HG03045 (cell line): ENCODE measurements around the gene TSSK3.
"Not testable (repeated sequence)": the region's sequence is repeated elsewhere in the genome, so short reads cannot be mapped to it uniquely, and the experiment has no call there.

Experiments used
- ATAC-seq: cut with Tn5 transposase; IDR thresholded peaks from one replicate; pipeline ENCODE4 v1.9.1; 2021; ENCODE audit warnings: mild to moderate bottlenecking, moderate library complexity; ENCODE audit not compliant: unreplicated experiment

The TSSK3 gene

DNA sequence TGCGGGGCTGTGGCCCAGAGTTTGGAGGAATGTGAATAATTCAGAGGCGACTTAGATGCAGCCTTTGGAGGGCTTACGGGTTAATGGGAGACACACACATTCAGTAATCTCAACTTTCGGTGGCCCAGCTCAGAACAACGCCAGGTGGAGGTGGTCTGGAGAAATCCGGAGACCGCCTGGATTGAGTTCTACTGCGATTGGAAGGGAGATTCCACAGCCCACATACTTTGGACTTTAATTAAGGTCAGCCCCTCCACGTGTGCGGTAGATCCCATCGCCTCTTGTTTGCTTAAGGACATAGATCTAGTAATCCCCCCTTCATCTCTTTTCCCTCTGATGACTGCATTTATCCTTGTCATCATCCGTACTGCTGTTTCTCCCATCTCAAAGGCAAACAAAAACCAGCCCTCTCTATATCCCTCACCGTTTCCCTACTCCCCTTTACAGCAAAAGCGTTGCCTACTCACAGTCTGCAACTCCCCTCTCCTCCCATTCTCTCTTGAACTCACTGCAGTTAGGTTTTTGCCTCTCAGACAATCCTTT is 32.6 kb downstream of the TSSK3 start:
- ATAC-seq: no peak

GRCh38 chr1:32396524-32396923 is 34.2 kb downstream of the TSSK3 start:
- ATAC-seq: not testable (repeated sequence)

GRCh38 chr1:32398401-32398800 is 36.1 kb downstream of the TSSK3 start:
- ATAC-seq: no peak

- no peak for ATAC-seq
Measured at GRCh38 chr1:32399843-32400242, 37.5 kb downstream of the TSSK3 start.

- no peak for ATAC-seq
Measured at GRCh38 chr1:32400876-32401631, 38.7 kb downstream of the TSSK3 start.

DNA sequence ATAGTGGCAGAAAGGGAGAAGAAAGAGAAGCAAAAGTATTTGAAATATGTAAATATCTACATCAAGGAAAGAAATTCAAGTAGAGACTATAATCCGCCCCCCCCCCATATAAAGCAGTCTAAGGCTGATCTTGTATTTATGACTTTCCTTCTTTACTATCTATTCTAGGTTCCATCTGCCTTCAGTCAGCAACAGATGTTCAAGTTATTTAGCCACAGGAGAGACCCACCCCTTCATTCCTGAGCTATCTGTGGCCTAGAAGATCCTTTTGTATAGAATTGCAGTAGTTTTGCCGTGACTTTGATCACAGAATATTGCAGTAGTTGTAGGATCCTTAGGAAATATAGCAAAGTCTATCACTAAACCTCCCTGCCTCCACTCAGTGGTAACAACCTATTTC is 42.6 kb downstream of the TSSK3 start:
- ATAC-seq: no peak

- ATAC-seq: no peak
Measured at GRCh38 chr1:32405672-32406467, 43.5 kb downstream of the TSSK3 start.

DNA sequence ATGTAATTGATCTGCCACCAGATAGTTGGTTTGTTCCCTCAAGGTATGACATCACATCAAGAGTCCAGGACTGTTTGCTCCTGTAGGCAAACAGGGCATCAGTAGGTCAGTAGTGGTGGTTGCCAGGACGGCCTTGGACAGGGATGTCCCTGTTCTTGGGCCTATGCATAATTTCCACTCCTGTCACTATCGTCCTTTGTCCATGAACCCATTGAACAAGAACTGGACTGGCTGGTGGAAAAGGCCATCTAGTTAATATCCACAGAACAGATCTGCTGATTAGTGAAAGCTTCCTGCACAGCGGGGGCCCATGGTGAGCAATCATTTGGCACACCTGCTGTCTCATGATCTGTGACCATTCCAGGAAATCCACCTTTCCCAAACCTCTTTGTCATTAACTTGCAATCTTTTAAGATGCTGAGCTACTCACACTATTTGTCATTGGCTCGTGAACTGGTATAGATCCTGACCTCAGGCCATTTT is 44.3 kb downstream of the TSSK3 start:
- ATAC-seq: no peak

- ATAC-seq: no peak
Measured at GRCh38 chr1:32411261-32411660, 48.9 kb downstream of the TSSK3 start.

- no peak for ATAC-seq
Measured at GRCh38 chr1:32413507-32414185, 51.3 kb downstream of the TSSK3 start.
